Osteocyte (in vitro differentiated cells): ENCODE data around the gene MALRD1. TPM values are rescaled to one million over a fixed set of nuclear protein-coding genes. Genes with fewer than 3 reads are reported as not detected.
A peak's percentile ranks its signal among the peaks of the same experiment; 100 is the strongest.

Experiments
- DNase-seq: peaks from one replicate; pipeline ENCODE4 v3.0.0; 2021; ENCODE audit warnings: mixed read lengths; ENCODE audit not compliant: unreplicated experiment; ENCODE audit errors: extremely low spot score
- H3K27ac Mint-ChIP-seq: one replicate; pipeline ENCODE4 v1.8.0; 2021; ENCODE audit warnings: mild to moderate bottlenecking, mixed read lengths; ENCODE audit not compliant: unreplicated experiment
- H3K27me3 Mint-ChIP-seq: one replicate; pipeline ENCODE4 v1.8.0; 2021; ENCODE audit warnings: mixed read lengths; ENCODE audit not compliant: unreplicated experiment
- H3K36me3 Mint-ChIP-seq: one replicate; pipeline ENCODE4 v1.8.0; 2021; ENCODE audit warnings: mixed read lengths; ENCODE audit not compliant: unreplicated experiment
- H3K4me1 Mint-ChIP-seq: one replicate; pipeline ENCODE4 v1.8.0; 2021; ENCODE audit warnings: mixed read lengths; ENCODE audit not compliant: unreplicated experiment
- H3K4me3 Mint-ChIP-seq: one replicate; pipeline ENCODE4 v1.8.0; 2021; ENCODE audit warnings: mild to moderate bottlenecking, moderate library complexity, mixed read lengths; ENCODE audit not compliant: unreplicated experiment
- H3K9me3 Mint-ChIP-seq: one replicate; pipeline ENCODE4 v1.8.0; 2021; ENCODE audit warnings: mixed read lengths; ENCODE audit not compliant: unreplicated experiment
- total RNA-seq: library from RNA; stranded (reverse); gene quantifications from 2 replicates; pipeline ENCODE4 v1.2.1, GENCODE V29; 2021
- TF ChIP-seq, protein P1 (sequence below): fragments of 200-600 bp; sonication (generic); IDR thresholded peaks from 2 replicates; pipeline ENCODE4 v1.5.0; 2021; ENCODE audit warnings: antibody characterized with exemption, mild to moderate bottlenecking, moderate library complexity

The MALRD1 gene
- total RNA-seq, 1 donor from 2014 or later = 0.56 TPM

DNA sequence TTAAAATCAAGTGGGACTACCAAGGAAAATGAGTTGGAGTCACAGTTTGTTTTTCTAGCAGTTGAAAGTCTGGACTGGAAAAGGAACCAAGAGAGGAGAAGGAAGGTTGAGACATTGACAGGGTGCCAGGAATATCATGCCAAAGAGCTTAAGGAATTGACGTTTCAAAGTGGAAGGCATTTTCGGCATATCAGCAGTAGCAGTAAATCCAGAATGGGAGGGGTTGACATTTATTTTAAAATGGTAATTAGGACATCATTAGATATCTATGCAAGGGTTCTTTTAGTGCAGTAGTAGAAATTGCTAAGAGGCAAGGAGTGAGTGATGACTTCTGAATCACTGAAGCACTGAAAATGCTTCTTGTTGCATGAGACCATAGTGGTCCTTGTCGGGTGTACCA is 431.8 kb downstream of the MALRD1 start:
- peaks cover 3% of the 10 kb centered on the region for H3K27me3 Mint-ChIP-seq
- H3K27ac Mint-ChIP-seq = no peak overlapping the region
- TF ChIP-seq, protein P1, sequence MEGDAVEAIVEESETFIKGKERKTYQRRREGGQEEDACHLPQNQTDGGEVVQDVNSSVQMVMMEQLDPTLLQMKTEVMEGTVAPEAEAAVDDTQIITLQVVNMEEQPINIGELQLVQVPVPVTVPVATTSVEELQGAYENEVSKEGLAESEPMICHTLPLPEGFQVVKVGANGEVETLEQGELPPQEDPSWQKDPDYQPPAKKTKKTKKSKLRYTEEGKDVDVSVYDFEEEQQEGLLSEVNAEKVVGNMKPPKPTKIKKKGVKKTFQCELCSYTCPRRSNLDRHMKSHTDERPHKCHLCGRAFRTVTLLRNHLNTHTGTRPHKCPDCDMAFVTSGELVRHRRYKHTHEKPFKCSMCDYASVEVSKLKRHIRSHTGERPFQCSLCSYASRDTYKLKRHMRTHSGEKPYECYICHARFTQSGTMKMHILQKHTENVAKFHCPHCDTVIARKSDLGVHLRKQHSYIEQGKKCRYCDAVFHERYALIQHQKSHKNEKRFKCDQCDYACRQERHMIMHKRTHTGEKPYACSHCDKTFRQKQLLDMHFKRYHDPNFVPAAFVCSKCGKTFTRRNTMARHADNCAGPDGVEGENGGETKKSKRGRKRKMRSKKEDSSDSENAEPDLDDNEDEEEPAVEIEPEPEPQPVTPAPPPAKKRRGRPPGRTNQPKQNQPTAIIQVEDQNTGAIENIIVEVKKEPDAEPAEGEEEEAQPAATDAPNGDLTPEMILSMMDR = no peak
- no peaks in the 10 kb centered on the region for H3K36me3 Mint-ChIP-seq
- no peak for DNase-seq
- H3K4me1 Mint-ChIP-seq = no peaks in the 10 kb centered on the region
- H3K4me3 Mint-ChIP-seq = no peak overlapping the region
- no peaks in the 10 kb centered on the region for H3K9me3 Mint-ChIP-seq

DNA sequence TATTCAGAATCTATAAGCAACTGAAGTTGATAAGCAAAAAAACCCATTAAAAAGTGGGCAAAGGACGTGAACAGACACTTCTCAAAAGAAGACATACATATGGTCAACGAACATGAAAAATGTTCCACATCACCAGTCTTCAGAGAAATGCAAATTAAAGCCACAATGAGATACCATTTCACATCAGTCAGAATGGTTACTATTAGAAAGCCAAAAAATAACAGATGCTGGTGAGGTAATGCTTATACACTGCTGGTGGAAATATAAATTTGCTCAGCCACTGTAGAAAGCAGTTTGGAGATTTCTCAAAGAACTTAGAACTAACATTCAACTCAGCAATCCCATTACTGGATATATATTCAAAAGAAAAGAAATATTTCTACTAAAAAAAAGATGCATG is 434.8 kb downstream of the MALRD1 start:
- no peak overlapping the region for H3K27ac Mint-ChIP-seq
- peaks cover 3% of the 10 kb centered on the region for H3K27me3 Mint-ChIP-seq
- H3K4me1 Mint-ChIP-seq = peaks cover 3% of the 10 kb centered on the region
- no peak overlapping the region for H3K4me3 Mint-ChIP-seq
- TF ChIP-seq, protein P1 = no peak
- no peaks in the 10 kb centered on the region for H3K9me3 Mint-ChIP-seq
- no peak for DNase-seq
- H3K36me3 Mint-ChIP-seq = no peaks in the 10 kb centered on the region

DNA sequence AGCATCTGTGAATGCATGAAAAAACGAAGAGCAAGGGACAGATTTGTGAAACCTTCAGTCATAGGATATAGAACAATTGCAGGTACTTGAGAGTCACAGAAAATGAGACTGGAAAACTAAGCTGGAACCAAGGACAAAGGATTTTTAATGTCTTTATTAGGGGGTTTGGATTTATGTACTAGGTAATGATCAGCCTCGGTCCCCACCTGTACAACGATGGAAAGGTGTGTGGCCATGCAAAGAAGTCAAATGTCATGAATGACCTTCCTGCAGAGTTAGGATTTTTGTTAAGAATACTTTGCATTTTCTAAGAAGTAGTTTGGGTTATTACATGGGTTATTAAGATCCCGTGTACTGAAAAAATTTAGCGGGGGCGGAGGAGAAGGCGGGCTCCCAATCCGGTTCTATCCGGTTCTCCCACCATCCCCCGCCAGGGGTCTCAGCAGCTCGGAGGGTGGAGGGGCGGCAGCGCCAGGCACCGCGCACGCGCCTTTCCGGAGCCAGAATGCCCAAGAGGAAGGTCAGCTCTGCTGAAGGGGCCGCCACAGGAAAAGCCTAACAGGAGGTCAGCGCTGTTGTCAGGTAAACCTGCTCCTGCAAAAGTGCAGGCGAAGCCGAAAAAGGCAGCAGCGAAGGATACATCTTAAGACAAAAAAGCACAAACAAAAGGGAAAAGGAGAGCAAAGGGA is 440.1 kb downstream of the MALRD1 start:
- H3K4me3 Mint-ChIP-seq = peak overlapping the region; percentile 71
- peak; percentile 84 for DNase-seq
- no peaks in the 10 kb centered on the region for H3K9me3 Mint-ChIP-seq
- H3K36me3 Mint-ChIP-seq = no peaks in the 10 kb centered on the region
- no peaks in the 10 kb centered on the region for H3K27me3 Mint-ChIP-seq
- TF ChIP-seq, protein P1 = peak; percentile 30
- H3K27ac Mint-ChIP-seq = peak overlapping the region; percentile 23
- peaks cover 12% of the 10 kb centered on the region for H3K4me1 Mint-ChIP-seq

DNA sequence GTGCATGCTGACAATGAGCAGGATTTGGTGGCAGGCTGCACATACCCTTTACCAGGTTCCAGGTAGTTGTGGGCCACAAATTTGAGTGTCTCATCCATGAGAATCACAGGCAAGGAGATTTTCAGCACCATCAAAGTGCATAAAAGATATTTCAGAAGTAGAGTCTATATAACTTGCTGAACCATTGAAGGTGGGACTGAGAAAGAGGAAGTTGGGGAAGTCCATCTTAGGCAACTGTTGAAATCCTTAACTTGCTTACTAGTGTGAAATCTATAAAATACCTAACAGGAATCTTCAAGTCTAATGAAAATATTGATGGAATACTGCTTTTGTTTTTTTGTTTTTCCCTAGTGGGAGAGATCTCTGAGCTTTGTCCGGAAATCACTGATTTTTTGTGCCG is 442.6 kb downstream of the MALRD1 start:
- Mint-ChIP-seq H3K36me3 (no peaks in the 10 kb centered on the region), H3K4me1 (peaks cover 12% of the 10 kb centered on the region), H3K4me3 (no peak overlapping the region), H3K27ac (no peak overlapping the region), H3K27me3 (no peaks in the 10 kb centered on the region), H3K9me3 (no peaks in the 10 kb centered on the region)
- DNase-seq = no peak
- TF ChIP-seq, protein P1 = no peak

DNA sequence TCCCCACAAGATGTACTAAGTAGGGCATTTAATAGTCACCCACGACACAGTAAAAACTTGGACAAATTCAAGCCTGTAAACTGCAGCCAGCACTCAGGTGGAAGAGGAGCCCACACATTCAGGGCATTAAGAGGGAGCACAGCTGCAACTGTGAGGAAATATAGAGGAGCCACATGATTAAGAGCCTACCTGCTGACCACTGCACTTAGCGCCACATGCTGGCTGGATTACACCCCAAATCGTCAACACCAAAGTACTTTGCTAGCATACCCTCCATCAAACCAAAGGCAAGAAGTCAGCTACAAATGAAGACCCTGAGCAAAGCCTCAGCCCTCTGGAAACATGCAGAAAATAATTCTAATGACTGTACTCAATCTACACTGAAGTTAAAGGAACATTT is 445.3 kb downstream of the MALRD1 start:
- DNase-seq = no peak
- Mint-ChIP-seq H3K27ac (no peak overlapping the region), H3K4me1 (peaks cover 6% of the 10 kb centered on the region), H3K36me3 (no peaks in the 10 kb centered on the region), H3K4me3 (no peak overlapping the region), H3K27me3 (no peaks in the 10 kb centered on the region), H3K9me3 (no peaks in the 10 kb centered on the region)
- TF ChIP-seq, protein P1 = no peak
